NCI-H526 treated with DMSO at 0.1 percent for 48 hours (cell line): ENCODE data around the gene SELENOF.
A peak's percentile ranks its signal among the peaks of the same experiment; 100 is the strongest.
"Not testable (repeated sequence)": the region's sequence is repeated elsewhere in the genome, so short reads cannot be mapped to it uniquely, and the experiment has no call there.

Experiments used
- DNase-seq: peaks from one replicate; lab custom pipeline; 2025; lab: John Stamatoyannopoulos, UW

SELENOF gene

DNA sequence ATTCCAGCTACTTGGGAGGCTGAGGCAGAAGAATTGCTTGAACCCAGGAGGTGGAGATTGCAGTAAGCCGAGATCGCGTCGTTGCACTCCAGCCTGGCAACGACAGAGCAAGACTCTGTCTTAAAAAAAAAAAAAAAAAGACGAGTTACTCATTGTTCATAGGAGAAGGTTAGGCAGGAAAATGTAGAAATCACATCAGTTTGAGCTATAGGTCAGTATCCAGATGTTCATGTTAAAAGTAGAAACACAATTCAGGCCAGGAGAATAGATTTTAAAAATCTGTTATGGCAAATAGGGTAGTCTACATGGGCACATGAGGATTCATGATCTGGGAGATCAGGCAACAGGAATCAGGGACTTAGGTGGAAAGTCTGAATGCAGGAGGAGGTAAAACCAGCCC, 57.7 kb downstream of the SELENOF start:
- DNase-seq, result no peak

DNA sequence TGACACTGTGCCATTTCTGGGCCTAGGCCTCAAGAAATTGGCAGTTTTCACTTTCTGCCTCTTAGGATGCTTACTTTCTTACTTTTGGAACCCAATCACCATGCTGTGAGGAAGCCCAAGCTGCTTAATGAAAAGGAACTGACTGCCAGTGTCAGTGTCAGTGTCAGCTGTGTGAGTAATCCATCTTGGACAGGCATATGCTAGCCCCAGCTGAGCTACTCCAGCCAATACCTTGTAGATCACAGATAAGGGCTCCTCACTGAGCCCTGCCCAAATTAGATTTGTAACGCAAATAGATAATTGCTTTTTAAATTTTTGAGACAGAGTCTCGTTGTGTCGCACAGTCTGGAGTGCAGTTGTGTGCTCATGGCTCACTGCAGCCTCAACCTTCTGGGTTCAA, 59.6 kb downstream of the SELENOF start:
- no peak for DNase-seq

DNA sequence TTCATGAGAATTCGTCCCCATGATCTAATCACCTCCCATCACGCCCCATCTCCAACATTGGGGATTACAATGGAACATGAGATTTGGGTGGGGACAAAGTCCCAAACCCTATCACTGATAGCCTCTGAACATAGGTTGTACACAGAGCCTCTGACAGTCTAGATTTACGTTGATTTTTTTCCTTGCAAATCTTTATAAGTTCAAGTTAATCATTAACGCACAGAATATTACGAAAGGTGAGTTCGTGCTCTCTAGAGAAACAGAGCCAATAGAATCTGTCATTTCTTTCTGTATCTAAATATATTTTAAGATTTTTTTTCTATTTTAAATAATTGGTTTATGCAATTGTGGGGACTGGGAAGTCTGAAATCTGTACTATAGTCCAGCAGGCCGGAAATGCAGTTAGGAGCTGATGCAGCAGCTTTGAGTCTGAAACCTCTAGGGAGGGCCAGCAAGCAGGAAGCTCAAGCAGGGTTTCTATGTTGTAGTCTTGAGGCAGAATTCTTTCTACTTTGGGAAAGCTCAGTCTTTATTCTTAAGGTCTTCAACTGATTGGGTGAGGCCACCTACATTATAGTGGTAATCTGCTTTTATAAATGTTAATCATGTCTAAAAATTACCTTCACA, 61.0 kb downstream of the SELENOF start:
- DNase-seq, result peak; percentile 5

DNA sequence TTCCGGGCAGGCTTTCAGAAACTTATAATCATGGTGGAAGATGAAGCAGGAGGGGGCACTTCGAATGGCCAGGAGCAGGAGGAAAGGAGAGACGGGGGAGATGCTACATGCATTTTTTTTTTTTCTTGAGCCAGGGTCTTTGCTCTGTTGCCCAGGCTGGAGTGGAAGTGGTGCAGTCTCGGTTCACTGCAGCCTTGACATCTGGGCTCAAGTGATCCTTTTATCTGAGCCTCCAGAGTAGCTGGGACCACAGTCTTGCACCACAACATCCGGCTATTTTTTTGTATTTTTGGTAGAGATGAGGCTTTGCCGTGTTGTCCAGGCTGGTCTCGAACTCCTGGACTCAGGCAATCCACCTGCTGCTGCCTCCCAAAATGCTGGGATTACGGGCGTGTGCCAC, 61.6 kb downstream of the SELENOF start:
- no peak for DNase-seq

DNA sequence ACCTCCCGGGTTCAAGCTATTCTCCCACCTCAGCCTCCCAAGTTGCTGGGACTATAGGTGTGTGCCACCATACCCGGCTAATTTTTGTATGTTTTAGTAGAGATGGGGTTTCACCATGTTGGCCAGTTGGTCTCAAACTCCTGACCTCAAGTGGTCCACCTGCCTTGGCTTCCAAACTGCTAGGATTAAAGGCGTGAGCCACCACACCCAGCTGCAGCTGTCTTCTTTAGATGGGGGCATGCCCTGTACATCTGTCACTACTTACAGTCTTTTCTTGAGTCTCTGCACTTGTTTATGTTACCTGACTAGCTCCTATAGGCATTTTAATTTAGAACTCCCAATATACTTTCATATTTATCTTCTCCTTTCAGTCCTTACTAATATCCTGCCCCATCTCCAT, 64.2 kb downstream of the SELENOF start:
- DNase-seq, result no peak

DNA sequence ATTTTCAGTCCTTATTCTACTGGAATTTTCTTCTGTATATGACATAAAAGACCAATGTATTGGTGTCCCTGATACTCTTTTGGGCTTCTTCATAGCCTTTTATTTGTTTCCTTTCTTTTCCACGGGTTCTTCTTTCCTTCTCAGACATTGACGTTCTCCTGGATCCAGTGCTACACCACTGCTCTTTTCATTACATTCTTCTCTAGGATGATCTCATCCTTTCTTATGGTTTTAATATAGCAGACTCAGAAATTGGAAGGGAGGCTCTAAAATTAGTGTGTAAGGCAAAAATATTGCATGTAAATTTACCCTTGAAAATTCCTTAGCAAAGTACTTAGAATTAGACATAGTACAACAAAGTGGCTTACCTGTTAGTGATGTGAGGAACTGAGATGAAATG, 65.3 kb downstream of the SELENOF start:
- no peak for DNase-seq

DNA sequence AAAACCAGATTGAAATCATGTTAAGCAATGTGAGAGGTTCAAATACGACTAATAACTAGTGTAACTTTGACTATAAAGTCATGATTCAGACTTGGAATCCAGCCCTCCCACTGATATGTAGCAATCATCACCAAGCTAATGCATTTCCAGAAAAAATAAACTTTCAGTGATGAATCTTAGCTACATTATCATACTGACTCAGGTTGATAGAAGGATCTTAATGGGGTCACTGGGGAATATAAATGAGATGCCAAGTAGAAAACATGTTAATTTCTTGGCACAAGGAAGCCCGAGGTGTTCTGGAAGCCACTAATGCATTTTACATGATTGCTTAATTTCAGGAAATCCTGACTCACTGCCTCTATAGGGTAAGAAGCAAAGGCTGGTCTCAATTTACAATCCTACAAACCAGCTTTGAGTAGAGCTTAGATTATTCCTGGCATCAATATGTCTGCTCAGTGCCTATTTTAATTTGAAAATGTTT, 67.7 kb downstream of the SELENOF start:
- DNase-seq, result no peak

DNA sequence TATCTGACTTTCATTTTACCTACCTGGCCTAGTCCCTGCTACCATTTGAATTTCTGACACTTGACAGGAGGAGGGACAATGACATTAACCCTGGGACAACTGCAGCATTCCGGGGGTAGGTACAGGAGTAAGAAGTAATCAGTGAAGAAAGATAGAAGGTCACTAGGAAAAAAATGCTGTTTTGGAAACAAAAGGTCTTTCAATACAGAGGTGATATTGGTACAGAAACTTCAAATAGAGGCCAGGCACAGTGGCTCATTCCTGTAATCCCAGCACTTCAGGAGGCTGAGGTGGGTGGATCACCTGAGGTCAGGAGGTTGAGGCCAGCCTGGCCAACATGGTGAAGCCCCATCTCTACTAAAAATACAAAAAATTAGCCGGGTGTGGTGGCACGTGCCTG, 68.4 kb downstream of the SELENOF start:
- no peak for DNase-seq

DNA sequence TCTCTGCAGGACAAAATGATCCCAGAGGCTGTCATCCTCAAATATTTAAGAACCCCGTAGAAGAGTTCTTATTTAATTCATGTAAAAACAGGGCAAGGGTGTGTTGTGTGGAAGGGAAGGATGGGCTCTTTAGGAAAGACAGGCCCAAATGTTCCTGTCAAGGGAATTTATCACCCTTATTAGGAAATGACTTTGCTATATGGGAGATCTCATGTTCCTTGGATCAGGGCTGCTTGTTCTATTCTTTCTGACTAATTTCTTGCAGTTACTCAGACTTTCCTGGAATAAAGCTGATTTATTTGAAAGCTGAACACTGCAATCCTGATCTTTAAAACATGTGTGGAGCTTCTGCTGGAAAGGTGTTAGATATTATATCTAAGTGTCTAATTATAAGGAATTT, 72.8 kb downstream of the SELENOF start:
- DNase-seq, result no peak

DNA sequence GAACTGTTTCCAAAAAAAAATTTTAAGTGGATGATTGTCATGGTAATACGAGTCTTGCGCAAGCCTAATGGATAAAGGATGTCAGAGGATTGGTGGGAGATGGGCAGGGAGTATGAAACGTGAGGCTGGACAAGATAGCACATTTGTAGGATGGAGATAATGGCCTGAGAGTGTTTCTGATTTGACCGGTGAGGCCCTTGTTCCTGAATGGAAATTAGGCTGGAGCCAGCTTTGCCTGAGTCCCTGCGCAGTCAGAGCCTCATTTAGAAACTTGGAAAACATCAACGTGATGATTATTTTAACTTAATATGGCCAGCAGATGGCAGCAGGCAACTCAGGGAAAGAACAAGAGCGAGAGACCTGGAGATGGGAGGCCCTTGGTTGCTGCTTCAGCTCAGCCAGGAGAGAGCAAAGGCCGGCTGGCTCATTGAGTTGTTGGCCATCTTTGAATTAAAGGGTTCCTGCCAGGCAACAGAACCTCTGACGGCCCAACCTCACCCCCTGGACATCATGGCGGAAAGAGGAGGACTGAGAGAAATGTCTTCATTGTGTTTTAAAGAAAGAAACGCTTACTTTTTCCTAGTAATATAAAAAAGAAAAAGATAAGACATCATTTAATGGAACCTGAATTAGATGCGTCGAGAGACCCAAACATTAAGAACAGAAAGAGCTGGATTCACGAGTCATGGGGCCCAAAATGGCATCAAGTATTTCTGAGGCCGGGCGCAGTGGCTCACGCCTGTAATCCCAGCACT, 80.3 kb downstream of the SELENOF start:
- DNase-seq, result peak; percentile 78

DNA sequence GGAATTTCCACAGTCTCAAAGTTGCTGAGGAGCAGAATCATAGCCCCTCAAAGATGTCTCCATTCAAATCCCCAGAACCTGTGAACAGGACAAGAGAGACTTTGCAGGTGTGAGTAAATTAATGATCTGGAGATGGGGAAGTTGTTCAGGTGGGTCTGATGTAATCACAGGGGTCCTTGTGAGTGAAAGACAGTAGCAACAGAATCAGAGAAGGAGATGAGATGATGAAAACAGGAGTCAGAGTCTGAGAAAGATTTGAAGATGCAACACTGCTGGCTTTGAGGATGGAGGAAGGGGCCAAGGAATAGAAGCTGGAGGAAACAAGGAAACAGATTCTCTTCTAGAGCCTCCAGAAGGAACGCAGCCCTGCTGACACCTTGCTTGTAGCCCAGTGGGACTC, 81.5 kb downstream of the SELENOF start:
- DNase-seq, result no peak

DNA sequence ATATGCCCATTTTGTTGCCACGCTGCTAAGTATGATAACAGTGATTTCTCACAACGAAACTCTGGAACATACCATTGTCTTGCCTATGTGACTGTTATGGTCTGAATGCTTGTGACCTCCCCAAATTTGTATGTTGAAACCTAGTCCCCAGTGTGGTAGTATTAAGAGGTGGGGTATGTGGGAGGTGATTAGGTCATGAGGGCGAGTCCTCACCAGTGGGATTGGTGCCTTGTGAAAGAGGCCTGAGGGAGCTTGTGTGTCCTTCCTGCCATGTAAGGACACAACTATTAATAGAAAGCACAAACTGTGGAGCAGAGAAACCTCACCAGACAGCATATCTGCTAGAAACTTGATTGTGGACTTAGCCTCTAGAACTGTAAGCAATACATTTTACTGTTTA, 84.6 kb downstream of the SELENOF start:
- no peak for DNase-seq

DNA sequence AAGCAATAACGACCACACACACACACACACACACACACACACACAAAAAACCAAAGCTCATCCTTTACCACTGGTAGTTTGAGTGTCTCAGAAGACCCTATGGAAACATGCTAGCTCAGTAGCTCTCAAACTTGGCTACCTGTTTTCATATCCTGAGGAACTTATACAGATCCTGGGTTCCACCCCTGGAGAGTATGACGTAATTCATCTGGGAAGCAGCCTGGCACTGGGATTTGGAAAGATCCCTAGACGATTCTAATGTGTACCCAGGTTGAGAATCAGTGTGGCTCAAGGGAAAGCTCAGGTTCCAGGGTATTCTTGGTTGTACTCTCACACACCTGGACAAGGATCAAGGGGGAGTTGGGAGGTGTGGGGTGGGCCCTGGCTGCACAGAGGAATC, 85.9 kb downstream of the SELENOF start:
- no peak for DNase-seq

DNA sequence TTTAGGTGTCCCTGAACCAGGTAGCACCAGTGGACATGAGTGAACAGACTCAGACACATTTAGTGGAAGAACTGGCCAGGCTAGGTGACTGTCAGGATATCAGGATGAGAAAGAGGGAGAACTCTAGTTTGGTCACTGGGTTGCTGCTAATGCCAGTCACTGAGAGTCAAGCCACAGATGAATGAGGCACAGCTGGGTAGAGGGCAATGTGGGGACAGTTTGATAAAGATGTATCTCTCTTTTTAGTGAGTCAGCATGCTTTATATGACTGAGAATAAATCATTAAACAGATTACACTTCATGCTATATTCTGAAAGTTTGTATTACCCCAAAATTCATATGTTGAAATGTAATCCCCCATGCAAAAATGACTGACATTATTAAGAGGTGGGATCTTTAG, 87.1 kb downstream of the SELENOF start:
- DNase-seq, result no peak

DNA sequence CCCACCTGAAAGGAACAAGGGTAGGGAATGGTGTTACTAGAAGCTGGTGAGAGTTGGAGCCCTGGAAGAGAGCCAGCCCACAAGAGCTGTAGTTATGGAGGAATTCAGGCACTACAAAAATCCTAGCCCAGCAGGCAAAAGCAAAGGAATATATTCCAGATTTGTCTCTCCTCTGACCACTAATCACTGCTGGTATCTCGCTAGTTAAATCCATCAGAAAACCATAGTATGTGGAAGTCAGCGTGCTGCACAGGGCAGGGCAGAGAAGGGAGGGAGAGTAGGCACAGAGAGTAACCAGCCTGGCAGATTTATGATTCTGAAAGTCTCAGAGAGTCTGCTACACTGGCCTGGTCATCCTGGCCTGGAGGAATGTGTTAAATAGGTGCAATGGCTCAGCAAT, 88.6 kb downstream of the SELENOF start:
- DNase-seq, result no peak

DNA sequence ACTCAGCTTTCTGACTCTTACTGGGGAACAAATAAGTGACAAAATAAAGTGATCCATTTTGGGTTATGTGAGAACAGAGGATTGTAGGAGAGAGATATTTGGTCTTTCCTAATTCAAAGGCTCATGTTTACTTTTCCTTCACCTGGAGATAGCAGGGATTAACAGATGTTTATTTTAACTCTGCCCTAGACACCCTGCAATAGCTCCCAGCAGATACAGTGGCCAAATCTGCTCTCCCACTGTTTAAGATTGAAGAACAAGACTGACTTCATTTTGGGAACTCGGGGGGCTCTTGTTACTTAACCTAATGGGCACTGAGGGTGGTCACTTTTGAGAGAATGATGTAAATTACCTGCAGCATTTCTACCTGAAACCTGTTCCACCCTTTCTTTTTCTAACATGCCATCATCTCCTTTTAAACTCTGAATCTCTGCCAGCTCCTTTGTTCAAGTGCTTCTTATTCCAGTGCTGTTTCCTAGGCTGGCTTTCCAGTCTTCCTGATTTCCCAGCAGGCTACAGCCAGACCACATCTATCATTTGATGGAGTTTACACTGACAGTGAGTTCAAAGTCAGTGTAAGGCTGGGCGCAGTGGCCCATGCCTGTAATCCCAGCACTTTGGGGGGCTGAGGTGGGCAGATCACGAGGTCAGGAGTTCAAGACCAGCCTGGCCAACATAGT, 90.0 kb downstream of the SELENOF start:
- DNase-seq, result no peak

DNA sequence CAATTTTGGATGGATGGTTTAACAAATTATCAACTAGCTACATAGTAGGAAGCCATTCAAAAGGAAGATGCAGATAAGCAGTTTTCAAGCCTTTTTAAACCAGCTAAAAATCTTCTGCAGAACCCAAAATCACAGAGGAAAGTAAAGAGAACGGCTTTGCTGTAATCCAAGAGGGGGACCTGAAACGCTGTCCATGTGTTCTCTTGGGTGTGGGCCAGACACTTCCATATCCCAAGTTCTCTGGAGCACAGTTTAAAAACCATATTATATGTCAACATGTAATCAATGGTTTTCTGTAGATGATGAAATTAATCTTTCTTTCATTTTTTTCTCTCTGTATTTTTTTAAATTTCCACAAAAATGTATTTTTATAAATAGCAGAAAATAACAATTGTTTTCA, 90.5 kb downstream of the SELENOF start:
- no peak for DNase-seq

DNA sequence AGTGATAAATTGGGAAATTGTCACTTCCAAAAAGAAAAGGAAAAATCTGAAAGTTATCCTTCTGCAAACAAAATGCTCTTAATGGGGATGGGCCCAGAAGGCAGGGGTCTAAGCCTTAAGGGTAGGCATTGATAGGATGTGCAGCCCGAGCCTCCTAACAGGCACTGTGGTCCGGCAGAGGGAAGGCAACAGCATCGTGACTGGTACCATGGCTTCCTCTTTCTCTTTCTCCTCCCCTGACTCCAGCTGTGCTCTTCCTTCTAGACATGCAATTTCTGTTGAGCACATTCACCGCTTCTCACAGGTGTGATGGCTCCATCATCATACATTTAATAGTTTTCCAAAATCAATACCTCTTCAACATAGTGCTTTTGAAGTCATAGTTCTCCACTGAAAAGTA, 91.5 kb downstream of the SELENOF start:
- no peak for DNase-seq

DNA sequence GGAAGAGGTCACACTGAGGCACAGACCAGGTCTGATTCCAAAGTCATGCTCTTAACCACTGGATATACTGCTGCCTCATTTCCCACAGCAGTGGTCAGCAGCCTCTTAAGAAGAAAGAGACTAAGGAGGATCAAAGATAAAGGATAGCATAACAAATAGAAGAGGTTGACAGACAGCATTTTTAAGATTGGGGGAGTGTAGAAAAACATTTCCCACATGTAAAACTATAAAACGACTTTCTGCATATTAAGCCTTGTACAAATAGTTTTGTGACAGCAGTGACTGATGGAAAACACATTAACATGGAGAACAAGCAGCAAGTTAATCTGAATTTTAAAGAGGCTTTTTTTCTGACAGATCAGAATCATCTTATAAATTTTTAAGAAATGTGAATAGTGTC, 92.0 kb downstream of the SELENOF start:
- DNase-seq, result no peak

DNA sequence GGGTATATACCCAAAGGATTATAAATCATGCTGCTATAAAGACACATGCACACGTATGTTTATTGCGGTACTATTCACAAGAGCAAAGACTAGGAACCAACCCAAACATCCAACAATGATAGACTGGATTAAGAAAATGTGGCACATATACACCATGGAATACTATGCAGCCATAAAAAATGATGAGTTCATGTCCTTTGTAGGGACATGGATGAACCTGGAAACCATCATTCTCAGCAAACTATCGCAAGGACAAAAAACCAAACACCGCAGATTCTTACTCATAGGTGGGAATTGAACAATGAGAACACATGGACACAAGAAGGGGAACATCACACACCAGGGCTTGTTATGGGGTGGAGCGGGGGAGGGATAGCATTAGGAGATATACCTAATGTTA, 94.0 kb downstream of the SELENOF start:
- DNase-seq, result not testable (repeated sequence)

DNA sequence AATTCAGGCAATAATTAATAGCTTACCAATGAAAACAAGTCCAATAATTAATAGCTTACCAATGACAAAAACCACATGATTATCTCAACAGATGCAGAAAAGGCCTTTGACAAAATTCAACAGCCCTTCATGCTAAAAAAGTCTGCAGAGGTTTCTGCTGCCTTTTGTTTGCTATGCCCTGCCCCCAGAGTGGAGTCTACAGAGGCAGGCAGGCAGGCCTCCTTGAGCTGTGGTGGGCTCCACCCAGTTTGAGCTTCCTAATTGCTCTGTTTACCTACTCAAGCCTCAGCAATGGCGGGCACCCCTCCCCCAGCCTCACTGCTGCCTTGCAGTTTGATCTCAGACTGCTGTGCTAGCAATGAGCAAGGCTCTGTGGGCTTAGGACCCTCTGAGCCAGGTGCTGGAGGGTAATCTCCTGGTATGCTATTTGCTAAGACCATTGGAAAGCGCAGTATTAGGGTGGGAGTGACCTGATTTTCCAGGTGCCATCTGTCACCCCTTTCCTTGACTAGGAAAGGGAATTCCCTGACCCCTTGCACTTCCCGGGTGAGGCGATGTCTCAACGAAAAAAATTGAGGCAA, 96.6 kb downstream of the SELENOF start:
- DNase-seq, result not testable (repeated sequence)

DNA sequence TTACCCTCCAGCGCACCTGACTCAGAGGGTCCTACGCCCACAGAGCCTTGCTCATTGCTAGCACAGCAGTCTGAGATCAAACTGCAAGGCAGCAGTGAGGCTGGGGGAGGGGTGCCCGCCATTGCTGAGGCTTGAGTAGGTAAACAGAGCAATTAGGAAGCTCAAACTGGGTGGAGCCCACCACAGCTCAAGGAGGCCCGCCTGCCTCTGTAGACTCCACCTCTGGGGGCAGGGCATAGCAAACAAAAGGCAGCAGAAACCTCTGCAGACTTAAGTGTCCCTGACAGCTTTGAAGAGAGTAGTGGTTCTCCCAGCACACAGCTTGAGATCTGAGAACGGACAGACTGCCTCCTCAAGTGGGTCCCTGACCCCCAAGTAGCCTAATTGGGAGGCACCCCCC, 99.8 kb downstream of the SELENOF start:
- not testable (repeated sequence) for DNase-seq
